Heart left ventricle (tissue), 13 donors: ENCODE measurements around the gene MBP.

Source experiments
- POLR2A ChIP-seq, 2 donors: fragments of 450-650 bp; IDR thresholded peaks; one replicate each; pipeline ENCODE4 v1.6.1; 2017; ENCODE audit warnings: antibody characterized with exemption in 2 of 2, mild to moderate bottlenecking in 2 of 2, moderate library complexity in 2 of 2
- TF ChIP-seq, protein P1 (sequence below), 12 donors: fragments of 200-600 bp; sonication (generic) in 4 of 12; IDR thresholded peaks; one replicate each; pipeline versions ENCODE4 v1.5.0 to v1.8.0; 2018 to 2022; ENCODE audit warnings: antibody characterized with exemption in 12 of 12, mild to moderate bottlenecking in 5 of 12
- donor health status: ischemic (EF 13 %, LVEDD 7.1; RV severe dilation, severe dysfunction).
- donor health status: DM: no; HTN: yes; CAD: no.
- donor health status: DM: no; HTN: no; CAD: no.
- donor health status: ischemic (EF 25% LVEDD 6.9; RV normal size, moderate dysfunction).
- donor health status: ischemic (EF 25% LVEDD 5.7; RV mildly dilated, moderate dysfunction).
- donor health status: ischemic (EF 35%, LVEDD 5.7; RV mildly dilated, moderate dysfunction).
- donor health status: nonischemic (EF 11% LVEDD 7.7; RV severe dilation, severe dysfunction).
- donor health status: DM: yes; HTN: yes; CAD: no.
- donor health status: PGD.
- donor health status: ischemic (EF 29% LVEDD 5.4; RV normal size, mild dysfunction).
- donor health status: nonischemic (EF 23%, LVEDD 6.1; RV moderate dilation, normal function).

- TF ChIP-seq, protein P1, sequence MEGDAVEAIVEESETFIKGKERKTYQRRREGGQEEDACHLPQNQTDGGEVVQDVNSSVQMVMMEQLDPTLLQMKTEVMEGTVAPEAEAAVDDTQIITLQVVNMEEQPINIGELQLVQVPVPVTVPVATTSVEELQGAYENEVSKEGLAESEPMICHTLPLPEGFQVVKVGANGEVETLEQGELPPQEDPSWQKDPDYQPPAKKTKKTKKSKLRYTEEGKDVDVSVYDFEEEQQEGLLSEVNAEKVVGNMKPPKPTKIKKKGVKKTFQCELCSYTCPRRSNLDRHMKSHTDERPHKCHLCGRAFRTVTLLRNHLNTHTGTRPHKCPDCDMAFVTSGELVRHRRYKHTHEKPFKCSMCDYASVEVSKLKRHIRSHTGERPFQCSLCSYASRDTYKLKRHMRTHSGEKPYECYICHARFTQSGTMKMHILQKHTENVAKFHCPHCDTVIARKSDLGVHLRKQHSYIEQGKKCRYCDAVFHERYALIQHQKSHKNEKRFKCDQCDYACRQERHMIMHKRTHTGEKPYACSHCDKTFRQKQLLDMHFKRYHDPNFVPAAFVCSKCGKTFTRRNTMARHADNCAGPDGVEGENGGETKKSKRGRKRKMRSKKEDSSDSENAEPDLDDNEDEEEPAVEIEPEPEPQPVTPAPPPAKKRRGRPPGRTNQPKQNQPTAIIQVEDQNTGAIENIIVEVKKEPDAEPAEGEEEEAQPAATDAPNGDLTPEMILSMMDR (IDR thresholded peaks at IDR 0.05) = no peak
- no peak for TF ChIP-seq POLR2A (IDR thresholded peaks at IDR 0.05)
These were observed 168.6 kb downstream of the MBP start for GRCh38 chr18:76963936-76964335.
